Astrocyte of the cerebellum (primary cell): Measurements from ENCODE around the gene VPS13C.
A peak's percentile ranks its signal among the peaks of the same experiment; 100 is the strongest.
"Not testable (repeated sequence)": the region's sequence is repeated elsewhere in the genome, so short reads cannot be mapped to it uniquely, and the experiment has no call there.

ENCODE experiments used
- DNase-seq: peaks from one replicate; pipeline ENCODE4 v3.0.0-alpha.2; 2011; ENCODE audit warnings: low read depth
- H3K4me3 ChIP-seq: 2 replicates; pipeline ENCODE4 v1.5.1; 2011; ENCODE audit warnings: mild to moderate bottlenecking, low read depth, low read length, moderate library complexity
- CTCF ChIP-seq: IDR thresholded peaks from 2 replicates; pipeline ENCODE4 v1.5.1; 2012; ENCODE audit warnings: low read length, low read depth, moderate library complexity, mild to moderate bottlenecking; ENCODE audit errors: missing control alignments
- in situ Hi-C: cut with HindIII; loops from 2 replicates; pipeline ENCODE4 v1.10.0; 2017; ENCODE audit warnings: low sequenced_read_pairs

The VPS13C gene

GRCh38 chr15:62050115-62050514 is 10.1 kb downstream of the VPS13C start:
- DNase-seq, result no peak
- no peak for TF ChIP-seq CTCF
- no peak overlapping the region for H3K4me3 ChIP-seq
- in situ Hi-C loops, result no loop called here

- H3K4me3 ChIP-seq, in situ Hi-C loops, DNase-seq: not testable (repeated sequence)
These were observed 12.0 kb downstream of the VPS13C start for GRCh38 chr15:62048254-62048653.

- H3K4me3 ChIP-seq, result no peak overlapping the region
- no peak for TF ChIP-seq CTCF
- DNase-seq, result no peak
- in situ Hi-C loops, result no loop called here
These were observed 12.9 kb downstream of the VPS13C start for GRCh38 chr15:62047282-62047827.

- no peak overlapping the region for H3K4me3 ChIP-seq
- TF ChIP-seq CTCF, result no peak
- no peak for DNase-seq
- in situ Hi-C loops, result no loop called here
These were observed 14.0 kb downstream of the VPS13C start for GRCh38 chr15:62046078-62046743.

- in situ Hi-C loops, result no loop called here
- no peak for TF ChIP-seq CTCF
- no peak overlapping the region for H3K4me3 ChIP-seq
- DNase-seq, result peak; percentile 9
These were observed 24.9 kb downstream of the VPS13C start for GRCh38 chr15:62035256-62035924.

- no peak for DNase-seq
- in situ Hi-C loops, result no loop called here
- no peak overlapping the region for H3K4me3 ChIP-seq
- TF ChIP-seq CTCF, result no peak
These were observed 32.3 kb downstream of the VPS13C start for GRCh38 chr15:62027916-62028315.

GRCh38 chr15:62027263-62027565 is 33.0 kb downstream of the VPS13C start:
- in situ Hi-C loops, result no loop called here
- H3K4me3 ChIP-seq, result no peak overlapping the region
- no peak for TF ChIP-seq CTCF
- DNase-seq, result no peak
